ENCODE data around the gene PTX4. TPM values are rescaled to one million over a fixed set of nuclear protein-coding genes. Genes with fewer than 3 reads are reported as not detected.

PTX4 gene
- not detected in 2 replicates for total RNA-seq (2014; rRNA removed; shearing (Covaris generic))

- no peak for DNase-seq (ENCODE audit: low spot score)
These were observed at the start of gene PTX4 for GRCh38 chr16:1488619-1489018. Gene PTX4 (minus strand): TSS chr16:1488944. CDS start chr16:1488909, 35 bp downstream.

- DNase-seq (ENCODE audit: low spot score): no peak
These were observed 49.1 kb upstream of the PTX4 start for GRCh38 chr16:1537763-1538289.

- DNase-seq (ENCODE audit: low spot score): no peak
These were observed 48.4 kb upstream of the PTX4 start for GRCh38 chr16:1537138-1537577.

GRCh38 chr16:1536601-1537000 is 47.9 kb upstream of the PTX4 start:
- DNase-seq (ENCODE audit: low spot score): no peak

GRCh38 chr16:1535391-1536291 is 46.9 kb upstream of the PTX4 start:
- DNase-seq (ENCODE audit: low spot score): no peak

- DNase-seq (ENCODE audit: low spot score): no peak
These were observed 45.6 kb upstream of the PTX4 start for GRCh38 chr16:1534021-1535020.

- no peak for DNase-seq (ENCODE audit: low spot score)
These were observed 44.8 kb upstream of the PTX4 start, which contains the start of gene TMEM204 for GRCh38 chr16:1533443-1533951. Gene TMEM204 (plus strand): TSS chr16:1533666. CDS start chr16:1534276, 610 bp downstream.

- no peak for DNase-seq (ENCODE audit: low spot score)
These were observed 44.0 kb upstream of the PTX4 start for GRCh38 chr16:1532771-1533170.

GRCh38 chr16:1532081-1532760 is 43.5 kb upstream of the PTX4 start:
- DNase-seq (ENCODE audit: low spot score): no peak

- no peak for DNase-seq (ENCODE audit: low spot score)
These were observed 42.8 kb upstream of the PTX4 start for GRCh38 chr16:1531638-1531910.

GRCh38 chr16:1530883-1531637 is 42.3 kb upstream of the PTX4 start:
- no peak for DNase-seq (ENCODE audit: low spot score)

GRCh38 chr16:1530349-1530882 is 41.7 kb upstream of the PTX4 start:
- DNase-seq (ENCODE audit: low spot score): no peak

- DNase-seq (ENCODE audit: low spot score): no peak
These were observed 40.3 kb upstream of the PTX4 start for GRCh38 chr16:1528921-1529537.

- DNase-seq (ENCODE audit: low spot score): no peak
These were observed 39.4 kb upstream of the PTX4 start for GRCh38 chr16:1527836-1528811.

- no peak for DNase-seq (ENCODE audit: low spot score)
These were observed 38.1 kb upstream of the PTX4 start for GRCh38 chr16:1526608-1527555.

- no peak for DNase-seq (ENCODE audit: low spot score)
These were observed 37.3 kb upstream of the PTX4 start for GRCh38 chr16:1525871-1526607.

GRCh38 chr16:1524366-1524765 is 35.6 kb upstream of the PTX4 start:
- no peak for DNase-seq (ENCODE audit: low spot score)

Data from A172 (cell line).